ENCODE data around the gene SCARF2.
"Not testable (repeated sequence)": the region's sequence is repeated elsewhere in the genome, so short reads cannot be mapped to it uniquely, and the experiment has no call there.

SCARF2 gene

GRCh38 chr22:20458530-20459151 lies 21.0 kb upstream of the SCARF2 start:
- Histone ChIP-seq H3K9me3 (ENCODE audit: control insufficient read depth, insufficient read depth, low read depth, low read length) (no peaks in the 10 kb centered on the region), H3K27ac (ENCODE audit: low read depth, low read length) (no peak overlapping the region), H3K4me1 (ENCODE audit: control insufficient read depth, insufficient read depth, low read length) (peaks cover 9% of the 10 kb centered on the region), H3K36me3 (ENCODE audit: control insufficient read depth, insufficient read depth, low read length) (peaks cover 5% of the 10 kb centered on the region; the same call in 1 of the 2 replicates), H3K4me3 (ENCODE audit: low read depth, low read length) (no peak overlapping the region), H3K27me3 (ENCODE audit: control insufficient read depth, insufficient read depth, low read length) (no peaks in the 10 kb centered on the region), H3K9ac (ENCODE audit: low read length) (no peak overlapping the region)

- no peak overlapping the region for H3K4me3 ChIP-seq (ENCODE audit: low read depth, low read length)
- peaks cover 4% of the 10 kb centered on the region for H3K4me1 ChIP-seq (ENCODE audit: control insufficient read depth, insufficient read depth, low read length)
- H3K27me3 ChIP-seq (ENCODE audit: control insufficient read depth, insufficient read depth, low read length), result no peaks in the 10 kb centered on the region
- H3K27ac ChIP-seq (ENCODE audit: low read depth, low read length), result no peak overlapping the region
- peaks cover 4% of the 10 kb centered on the region; the same call in 1 of the 2 replicates for H3K36me3 ChIP-seq (ENCODE audit: control insufficient read depth, insufficient read depth, low read length)
- H3K9ac ChIP-seq (ENCODE audit: low read length), result no peak overlapping the region
- no peaks in the 10 kb centered on the region for H3K9me3 ChIP-seq (ENCODE audit: control insufficient read depth, insufficient read depth, low read depth, low read length)
Observed at GRCh38 chr22:20457506-20458240, 20.0 kb upstream of the SCARF2 start.

- Histone ChIP-seq H3K9ac (ENCODE audit: low read length) (no peak overlapping the region), H3K4me1 (ENCODE audit: control insufficient read depth, insufficient read depth, low read length) (peaks cover 4% of the 10 kb centered on the region), H3K4me3 (ENCODE audit: low read depth, low read length) (no peak overlapping the region), H3K9me3 (ENCODE audit: control insufficient read depth, insufficient read depth, low read depth, low read length) (no peaks in the 10 kb centered on the region), H3K27ac (ENCODE audit: low read depth, low read length) (no peak overlapping the region), H3K36me3 (ENCODE audit: control insufficient read depth, insufficient read depth, low read length) (peaks cover 4% of the 10 kb centered on the region; the same call in 1 of the 2 replicates), H3K27me3 (ENCODE audit: control insufficient read depth, insufficient read depth, low read length) (no peaks in the 10 kb centered on the region)
Observed at GRCh38 chr22:20456722-20457076, 19.1 kb upstream of the SCARF2 start.

GRCh38 chr22:20456064-20456721 lies 18.6 kb upstream of the SCARF2 start:
- Histone ChIP-seq H3K4me3 (ENCODE audit: low read depth, low read length) (no peak overlapping the region), H3K36me3 (ENCODE audit: control insufficient read depth, insufficient read depth, low read length) (peaks cover 4% of the 10 kb centered on the region; the same call in 1 of the 2 replicates), H3K27ac (ENCODE audit: low read depth, low read length) (no peak overlapping the region), H3K27me3 (ENCODE audit: control insufficient read depth, insufficient read depth, low read length) (no peaks in the 10 kb centered on the region), H3K4me1 (ENCODE audit: control insufficient read depth, insufficient read depth, low read length) (peaks cover 4% of the 10 kb centered on the region), H3K9me3 (ENCODE audit: control insufficient read depth, insufficient read depth, low read depth, low read length) (no peaks in the 10 kb centered on the region), H3K9ac (ENCODE audit: low read length) (no peak overlapping the region)

GRCh38 chr22:20455709-20456063 lies 18.1 kb upstream of the SCARF2 start:
- Histone ChIP-seq H3K9ac (ENCODE audit: low read length) (no peak overlapping the region), H3K27me3 (ENCODE audit: control insufficient read depth, insufficient read depth, low read length) (no peaks in the 10 kb centered on the region), H3K36me3 (ENCODE audit: control insufficient read depth, insufficient read depth, low read length) (peaks cover 4% of the 10 kb centered on the region; the same call in 1 of the 2 replicates), H3K4me3 (ENCODE audit: low read depth, low read length) (no peak overlapping the region), H3K9me3 (ENCODE audit: control insufficient read depth, insufficient read depth, low read depth, low read length) (no peaks in the 10 kb centered on the region), H3K4me1 (ENCODE audit: control insufficient read depth, insufficient read depth, low read length) (peaks cover 4% of the 10 kb centered on the region), H3K27ac (ENCODE audit: low read depth, low read length) (no peak overlapping the region)

- no peak overlapping the region for H3K9ac ChIP-seq (ENCODE audit: low read length)
Observed at GRCh38 chr22:20453222-20453621, 15.6 kb upstream of the SCARF2 start.

GRCh38 chr22:20451920-20452319 lies 14.3 kb upstream of the SCARF2 start:
- H3K27me3 ChIP-seq (ENCODE audit: control insufficient read depth, insufficient read depth, low read length), result no peaks in the 10 kb centered on the region
- no peaks in the 10 kb centered on the region for H3K36me3 ChIP-seq (ENCODE audit: control insufficient read depth, insufficient read depth, low read length)
- H3K4me1 ChIP-seq (ENCODE audit: control insufficient read depth, insufficient read depth, low read length), result peaks cover 4% of the 10 kb centered on the region
- no peaks in the 10 kb centered on the region for H3K9me3 ChIP-seq (ENCODE audit: control insufficient read depth, insufficient read depth, low read depth, low read length)
- H3K27ac ChIP-seq (ENCODE audit: low read depth, low read length), result no peak overlapping the region
- no peak overlapping the region for H3K4me3 ChIP-seq (ENCODE audit: low read depth, low read length)
- no peak overlapping the region for H3K9ac ChIP-seq (ENCODE audit: low read length)

More at GRCh38 chr22:20453222-20453621, 15.6 kb upstream of the SCARF2 start:
- Histone ChIP-seq H3K4me1 (ENCODE audit: control insufficient read depth, insufficient read depth, low read length) (peaks cover 4% of the 10 kb centered on the region), H3K36me3 (ENCODE audit: control insufficient read depth, insufficient read depth, low read length) (peaks cover 4% of the 10 kb centered on the region; the same call in 1 of the 2 replicates), H3K27me3 (ENCODE audit: control insufficient read depth, insufficient read depth, low read length) (no peaks in the 10 kb centered on the region), H3K9me3 (ENCODE audit: control insufficient read depth, insufficient read depth, low read depth, low read length) (no peaks in the 10 kb centered on the region), H3K27ac (ENCODE audit: low read depth, low read length) (no peak overlapping the region), H3K4me3 (ENCODE audit: low read depth, low read length) (no peak overlapping the region)

- not testable (repeated sequence) for H3K27ac ChIP-seq (ENCODE audit: low read depth, low read length)
Observed at GRCh38 chr22:20451129-20451778, 13.6 kb upstream of the SCARF2 start.

GRCh38 chr22:20450551-20450906 lies 12.9 kb upstream of the SCARF2 start:
- no peak overlapping the region for H3K27ac ChIP-seq (ENCODE audit: low read depth, low read length)
- no peaks in the 10 kb centered on the region for H3K27me3 ChIP-seq (ENCODE audit: control insufficient read depth, insufficient read depth, low read length)
- H3K9me3 ChIP-seq (ENCODE audit: control insufficient read depth, insufficient read depth, low read depth, low read length), result no peaks in the 10 kb centered on the region
- no peaks in the 10 kb centered on the region for H3K4me1 ChIP-seq (ENCODE audit: control insufficient read depth, insufficient read depth, low read length)
- no peak overlapping the region for H3K9ac ChIP-seq (ENCODE audit: low read length)
- no peak overlapping the region for H3K4me3 ChIP-seq (ENCODE audit: low read depth, low read length)
- H3K36me3 ChIP-seq (ENCODE audit: control insufficient read depth, insufficient read depth, low read length), result peaks cover 8% of the 10 kb centered on the region

More at GRCh38 chr22:20451129-20451778, 13.6 kb upstream of the SCARF2 start:
- not testable (repeated sequence) for H3K36me3 ChIP-seq (ENCODE audit: control insufficient read depth, insufficient read depth, low read length); H3K9me3 ChIP-seq (ENCODE audit: control insufficient read depth, insufficient read depth, low read depth, low read length); H3K4me3 ChIP-seq (ENCODE audit: low read depth, low read length); H3K27me3 ChIP-seq (ENCODE audit: control insufficient read depth, insufficient read depth, low read length); H3K9ac ChIP-seq (ENCODE audit: low read length); H3K4me1 ChIP-seq (ENCODE audit: control insufficient read depth, insufficient read depth, low read length)

GRCh38 chr22:20449819-20450550 lies 12.4 kb upstream of the SCARF2 start:
- H3K4me1 ChIP-seq (ENCODE audit: control insufficient read depth, insufficient read depth, low read length), result no peaks in the 10 kb centered on the region
- no peaks in the 10 kb centered on the region for H3K27me3 ChIP-seq (ENCODE audit: control insufficient read depth, insufficient read depth, low read length)
- H3K9me3 ChIP-seq (ENCODE audit: control insufficient read depth, insufficient read depth, low read depth, low read length), result no peaks in the 10 kb centered on the region
- H3K9ac ChIP-seq (ENCODE audit: low read length), result no peak overlapping the region
- H3K27ac ChIP-seq (ENCODE audit: low read depth, low read length), result no peak overlapping the region
- H3K36me3 ChIP-seq (ENCODE audit: control insufficient read depth, insufficient read depth, low read length), result peaks cover 8% of the 10 kb centered on the region
- H3K4me3 ChIP-seq (ENCODE audit: low read depth, low read length), result no peak overlapping the region
